Stomach (tissue), 9 donors: ENCODE data around the gene SYNDIG1. TPM values are rescaled to one million over a fixed set of nuclear protein-coding genes. Genes with fewer than 3 reads are reported as not detected.

Experiments
- DNase-seq, 2 donors: peaks; one replicate each; pipeline versions ENCODE4 v3.0.0 to v3.0.0-alpha.2; 2013 to 2019
- H3K27ac ChIP-seq, 5 donors: fragments of 200-600 bp in 4 of 5; sonication (generic) in 4 of 5; one replicate each; pipeline ENCODE4 v1.5.1; 2013 to 2019; ENCODE audit warnings: mild to moderate bottlenecking in 1 of 5, moderate library complexity in 1 of 5
- H3K27me3 ChIP-seq, 3 donors: fragments of 200-600 bp; sonication (generic); one replicate each; pipeline ENCODE4 v1.5.1; 2017 to 2019; ENCODE audit warnings: mixed run types in 1 of 3
- H3K36me3 ChIP-seq, 4 donors: fragments of 200-600 bp; sonication (generic); 1 replicate in 3 of 4; 2 replicates in 1 of 4; pipeline ENCODE4 v1.5.1; 2016 to 2019
- H3K4me1 ChIP-seq, 4 donors: fragments of 200-600 bp; sonication (generic); one replicate each; pipeline ENCODE4 v1.5.1; 2016 to 2019
- H3K4me3 ChIP-seq, 4 donors: fragments of 200-600 bp; sonication (generic) in 3 of 4; one replicate each; pipeline ENCODE4 v1.5.1; 2016 to 2019; ENCODE audit warnings: mild to moderate bottlenecking in 1 of 4
- H3K9me3 ChIP-seq, 4 donors: fragments of 200-600 bp; sonication (generic); one replicate each; pipeline ENCODE4 v1.5.1; 2016 to 2019
- CTCF ChIP-seq, 7 experiments: fragments of 450-650 bp in 4 of 7; fragments of 200-600 bp in 3 of 7; sonication (generic) in 3 of 7; IDR thresholded peaks; one replicate each; pipeline ENCODE4 v1.5.1; 2016 to 2019; ENCODE audit warnings: antibody characterized with exemption in 7 of 7, control low read depth in 2 of 7, mild to moderate bottlenecking in 1 of 7
- EP300 ChIP-seq: sonication (generic); formaldehyde crosslinking; IDR thresholded peaks from one replicate; pipeline ENCODE4 v1.6.1; 2017; ENCODE audit warnings: antibody characterized with exemption
- POLR2A ChIP-seq, 4 donors: fragments of 450-650 bp; IDR thresholded peaks; one replicate each; pipeline ENCODE4 v1.6.1; 2016; ENCODE audit warnings: antibody characterized with exemption in 4 of 4, control low read depth in 2 of 4, mild to moderate bottlenecking in 1 of 4, moderate library complexity in 1 of 4
- POLR2AphosphoS5 ChIP-seq, 3 donors: sonication (generic); formaldehyde crosslinking; IDR thresholded peaks; one replicate each; pipeline ENCODE4 v1.6.1; 2016; ENCODE audit warnings: antibody characterized with exemption in 3 of 3
- WGBS, 5 donors: extraction: QIAGEN DNeasy Blood & Tissue Kit in 3 of 5; methylation state at CpG; one replicate each; pipeline versions ENCODE4 v1.1.5 to v1.1.7; 2013 to 2018; 5-methylcytosine and 5-hydroxymethylcytosine counted together
- intact Hi-C: fragments of 100-400 bp; cut with DNase I; formaldehyde crosslinking; loops from one replicate; pipeline ENCODE4 v1.15.1; 2023; ENCODE audit warnings: low total_unique reads
- polyA plus RNA-seq, 3 donors: library from polyadenylated mRNA; stranded (reverse); fragments of 200-250 nt; gene quantifications; one replicate each; pipeline ENCODE4 v1.2.3, GENCODE V29; 2013
- total RNA-seq, 5 donors: library from RNA; depleted of rRNA; stranded (reverse); fragments of >200 nt; gene quantifications; one replicate each; pipeline versions ENCODE4 v1.1.0 to v1.2.3, GENCODE V29; 2014 to 2016
- donor health status: healthy with polysubstance abuse.
- donor health status: Bipolar disorder and iron deficiency.
- donor health status: healthy.

The SYNDIG1 gene
- total and polyA plus RNA-seq, 8 donors, result 0.29 to 2.0 (median 0.89) TPM; not detected in 4

GRCh38 chr20:24657878-24658620, 188.6 kb downstream of the SYNDIG1 start:
- no peaks in the 10 kb centered on the region for H3K9me3 ChIP-seq
- H3K36me3 ChIP-seq, result no peaks in the 10 kb centered on the region
- no peak for TF ChIP-seq POLR2A (IDR thresholded peaks at IDR 0.05)
- TF ChIP-seq POLR2AphosphoS5 (IDR thresholded peaks at IDR 0.05), result no peak
- TF ChIP-seq CTCF (IDR thresholded peaks at IDR 0.05), result no peak
- no peak for TF ChIP-seq EP300
- no peaks in the 10 kb centered on the region for H3K27me3 ChIP-seq
- DNase-seq, result no peak
- H3K27ac ChIP-seq, result no peak overlapping the region
- peaks cover 4 to 21% (median 11%) of the 10 kb centered on the region in 4 donors for H3K4me1 ChIP-seq
- H3K4me3 ChIP-seq, result no peak overlapping the region
- WGBS, 5 donors, result 74 to 85% (median 82%) methylated on average over 21 to 27 of the region's 27 CpGs
- intact Hi-C loops, result no loop called here

- intact Hi-C loops, result no loop called here
- Histone ChIP-seq H3K4me1 (peaks cover under 1 to 10% (median 4%) of the 10 kb centered on the region in 4 donors), H3K4me3 (no peak overlapping the region), H3K9me3 (no peaks in the 10 kb centered on the region), H3K36me3 (no peaks in the 10 kb centered on the region), H3K27ac (no peak overlapping the region), H3K27me3 (no peaks in the 10 kb centered on the region)
- 68 to 84% (median 82%) methylated on average over 17 of the region's 17 CpGs for WGBS, 5 donors
- TF ChIP-seq POLR2AphosphoS5 (IDR thresholded peaks at IDR 0.05), result no peak
- TF ChIP-seq CTCF (IDR thresholded peaks at IDR 0.05), result no peak
- TF ChIP-seq EP300, result no peak
- TF ChIP-seq POLR2A (IDR thresholded peaks at IDR 0.05), result no peak
- no peak for DNase-seq
Measured at GRCh38 chr20:24658920-24659660, 189.7 kb downstream of the SYNDIG1 start.

- Histone ChIP-seq H3K36me3 (no peaks in the 10 kb centered on the region), H3K27me3 (no peaks in the 10 kb centered on the region), H3K4me3 (no peak overlapping the region), H3K9me3 (no peaks in the 10 kb centered on the region), H3K27ac (no peak overlapping the region), H3K4me1 (peaks cover 0 to 10% (median 2%) of the 10 kb centered on the region in 4 donors)
- 91 to 92% (median 92%) methylated on average over 6 of the region's 6 CpGs for WGBS, 5 donors
- DNase-seq, result no peak
- TF ChIP-seq EP300 (no peak), POLR2A (IDR thresholded peaks at IDR 0.05) (no peak), POLR2AphosphoS5 (IDR thresholded peaks at IDR 0.05) (no peak), CTCF (IDR thresholded peaks at IDR 0.05) (no peak)
- intact Hi-C loops, result no loop called here
Measured at GRCh38 chr20:24659835-24660234, 190.4 kb downstream of the SYNDIG1 start.

GRCh38 chr20:24660651-24661050, 191.2 kb downstream of the SYNDIG1 start:
- 83 to 94% (median 90%) methylated on average over 6 to 8 of the region's 8 CpGs for WGBS, 5 donors
- TF ChIP-seq POLR2A (IDR thresholded peaks at IDR 0.05) (no peak), EP300 (no peak), POLR2AphosphoS5 (IDR thresholded peaks at IDR 0.05) (no peak)
- no peak for DNase-seq
- no peaks in the 10 kb centered on the region for H3K9me3 ChIP-seq
- H3K27ac ChIP-seq, result no peak overlapping the region
- H3K4me1 ChIP-seq, result peaks cover 0 to 10% (median 2%) of the 10 kb centered on the region in 4 donors
- H3K36me3 ChIP-seq, result no peaks in the 10 kb centered on the region
- intact Hi-C loops, result no loop called here
- H3K27me3 ChIP-seq, result no peaks in the 10 kb centered on the region
- H3K4me3 ChIP-seq, result no peak overlapping the region
